HG03045 (cell line): ENCODE results near the gene SH3GL1.
"Not testable (repeated sequence)": the region's sequence is repeated elsewhere in the genome, so short reads cannot be mapped to it uniquely, and the experiment has no call there.

Experiments
- ATAC-seq: cut with Tn5 transposase; IDR thresholded peaks from one replicate; pipeline ENCODE4 v1.9.1; 2021; ENCODE audit warnings: mild to moderate bottlenecking, moderate library complexity; ENCODE audit not compliant: unreplicated experiment

SH3GL1 gene

GRCh38 chr19:4347521-4347920, 52.8 kb downstream of the SH3GL1 start:
- ATAC-seq, result no peak

DNA sequence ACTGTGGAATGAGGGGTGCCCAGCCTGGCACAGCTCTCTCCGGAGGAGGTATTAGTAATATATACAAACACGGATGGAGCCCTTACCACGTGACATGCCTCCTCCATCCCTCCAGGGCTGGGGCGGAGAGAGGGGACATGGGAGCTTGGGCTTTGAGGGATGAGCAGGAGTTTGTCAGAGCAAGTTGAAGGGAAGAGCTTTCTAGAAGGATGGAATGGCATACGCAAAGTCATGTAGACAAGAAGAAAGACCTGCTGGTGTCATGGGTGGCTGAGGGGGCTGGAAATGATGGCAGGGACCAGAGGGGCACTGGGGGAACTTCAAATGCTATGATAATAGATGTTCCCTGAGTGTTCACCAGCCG, 54.3 kb downstream of the SH3GL1 start:
- no peak for ATAC-seq

DNA sequence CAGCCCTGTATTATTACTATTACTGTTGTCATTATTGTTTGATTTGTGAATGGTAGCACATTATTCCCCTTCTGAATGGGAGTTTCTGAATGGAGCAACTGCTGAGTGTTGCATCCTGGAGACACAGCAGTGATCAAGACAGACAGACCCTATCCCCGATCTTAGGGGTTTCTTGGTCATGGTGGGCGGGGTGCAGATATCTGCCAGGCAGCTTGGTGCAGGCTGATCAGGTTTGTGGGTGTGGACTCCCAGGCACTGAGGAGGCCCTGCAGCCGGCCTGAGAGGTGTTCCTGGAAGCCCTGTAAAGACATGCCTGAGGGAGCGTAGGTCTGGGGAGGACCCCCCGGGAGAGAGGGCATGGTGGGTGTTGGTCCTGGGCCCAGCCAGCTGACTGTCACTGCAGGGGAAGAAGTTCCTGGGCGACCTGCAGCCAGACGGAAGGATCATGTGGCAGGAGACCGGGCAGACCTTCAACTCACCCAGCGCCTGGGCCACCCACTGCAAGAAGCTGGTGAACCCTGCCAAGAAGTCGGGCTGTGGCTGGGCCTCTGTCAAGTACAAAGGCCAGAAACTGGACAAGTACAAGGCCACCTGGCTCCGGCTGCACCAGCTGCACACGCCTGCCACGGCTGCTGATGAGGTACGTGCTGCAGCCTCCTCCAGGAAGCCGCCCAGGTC, 54.9 kb downstream of the SH3GL1 start:
- no peak for ATAC-seq

GRCh38 chr19:4343370-4344307, 56.7 kb downstream of the SH3GL1 start, which contains the start of gene MPND:
Gene MPND (plus strand): TSS chr19:4343562. CDS start chr19:4343594, 32 bp downstream.
- peak; percentile 55 for ATAC-seq

DNA sequence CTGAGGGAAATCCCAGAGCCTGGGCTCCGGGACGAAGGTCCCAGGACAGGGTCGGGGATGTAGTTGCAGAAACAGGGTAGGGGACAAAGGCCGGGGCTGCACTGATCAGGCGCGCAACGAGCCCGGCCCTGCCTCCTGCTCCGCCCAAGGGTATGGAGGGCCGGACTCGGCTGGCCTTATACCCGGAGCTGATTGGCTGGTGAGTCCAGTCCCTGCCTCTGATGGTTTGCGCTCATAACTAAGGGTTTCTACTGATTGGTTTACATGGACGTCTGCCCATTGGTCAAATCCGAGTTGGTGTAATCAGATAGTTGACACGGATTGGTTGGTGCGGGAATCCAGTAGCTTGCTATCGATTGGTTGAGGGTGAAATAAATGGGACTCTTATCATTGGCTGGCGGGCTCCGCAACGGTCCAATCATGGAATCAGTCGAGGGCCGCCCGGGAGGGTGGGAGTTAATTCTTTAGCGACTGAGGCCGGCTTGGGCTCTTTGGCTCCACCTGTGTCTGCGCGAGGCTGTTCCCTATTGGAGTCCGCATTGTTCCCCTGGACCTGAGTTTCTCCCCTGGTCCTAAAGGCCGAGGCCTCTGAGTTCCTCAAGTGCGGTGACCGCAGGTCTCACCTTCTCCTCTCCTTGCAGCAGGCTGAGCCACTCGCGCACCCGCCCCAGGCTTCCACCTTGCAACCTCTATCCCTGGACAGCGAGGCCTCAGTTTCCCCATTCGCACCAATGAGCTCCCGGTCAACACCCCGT, 57.6 kb downstream of the SH3GL1 start:
- ATAC-seq, result peak; percentile 85

DNA sequence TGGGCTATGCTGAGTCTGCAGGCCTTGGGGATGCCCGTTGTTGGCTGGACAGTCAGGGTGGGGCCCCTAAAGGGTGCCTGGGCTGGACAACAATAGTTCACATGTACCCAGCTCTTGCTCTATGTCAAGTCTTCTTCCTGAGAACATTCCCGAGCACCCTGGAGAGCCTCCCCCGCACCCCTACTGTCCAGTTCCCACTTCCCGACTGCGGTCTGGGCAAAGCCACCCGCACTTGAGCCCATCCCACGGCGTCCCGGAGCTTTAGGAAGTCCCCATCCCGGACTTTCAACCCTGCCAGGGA, 58.1 kb downstream of the SH3GL1 start:
- no peak for ATAC-seq

DNA sequence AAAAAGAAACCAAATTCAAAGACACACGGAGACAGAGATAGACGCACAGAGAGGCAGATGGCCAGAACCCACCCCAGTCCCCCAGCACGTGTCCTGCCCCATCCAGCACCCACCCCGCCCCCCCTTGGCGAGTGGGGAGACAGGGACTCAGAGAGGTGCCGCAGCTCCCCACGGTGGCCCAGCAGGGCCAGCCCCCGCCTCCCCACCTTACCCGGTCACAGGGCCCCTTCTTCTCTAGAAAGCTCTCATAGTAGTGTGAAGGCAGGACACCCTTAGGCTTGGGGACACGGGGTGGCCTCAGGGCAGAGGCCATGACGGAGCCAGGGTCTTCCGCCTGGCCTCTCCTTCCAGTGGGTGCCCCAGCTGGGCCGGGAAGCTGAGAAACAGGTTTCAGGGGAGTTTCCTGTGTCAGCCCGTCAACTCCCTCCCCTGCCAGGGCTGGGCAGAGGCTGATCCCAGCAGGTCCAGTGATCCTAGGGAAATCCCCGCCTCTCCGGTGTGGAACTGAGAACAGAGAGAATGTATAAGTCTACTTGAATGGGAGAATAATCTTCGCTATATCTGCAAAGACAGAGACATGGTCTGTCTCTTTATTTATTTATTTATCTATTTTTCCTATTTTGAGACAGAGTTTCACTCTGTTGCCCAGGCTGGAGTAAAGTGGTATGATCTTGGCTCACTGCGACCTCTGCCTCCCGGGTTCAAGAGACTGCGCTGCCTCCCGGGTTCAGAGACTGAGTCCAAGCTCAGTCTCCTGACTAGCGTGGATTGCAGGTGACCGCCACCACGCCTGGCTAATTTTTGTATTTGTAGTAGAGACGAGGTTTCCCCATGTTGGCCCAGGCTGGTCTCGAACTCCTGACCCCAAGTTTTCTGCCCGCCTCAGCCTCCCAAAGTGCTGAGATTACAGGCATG, 61.6 kb downstream of the SH3GL1 start, which contains the start of gene STAP2:
TSS of gene STAP2 (minus strand) at position 387 of the 915 bp plus-strand sequence. CDS start at position 313, 74 bp downstream.
- no peak for ATAC-seq

DNA sequence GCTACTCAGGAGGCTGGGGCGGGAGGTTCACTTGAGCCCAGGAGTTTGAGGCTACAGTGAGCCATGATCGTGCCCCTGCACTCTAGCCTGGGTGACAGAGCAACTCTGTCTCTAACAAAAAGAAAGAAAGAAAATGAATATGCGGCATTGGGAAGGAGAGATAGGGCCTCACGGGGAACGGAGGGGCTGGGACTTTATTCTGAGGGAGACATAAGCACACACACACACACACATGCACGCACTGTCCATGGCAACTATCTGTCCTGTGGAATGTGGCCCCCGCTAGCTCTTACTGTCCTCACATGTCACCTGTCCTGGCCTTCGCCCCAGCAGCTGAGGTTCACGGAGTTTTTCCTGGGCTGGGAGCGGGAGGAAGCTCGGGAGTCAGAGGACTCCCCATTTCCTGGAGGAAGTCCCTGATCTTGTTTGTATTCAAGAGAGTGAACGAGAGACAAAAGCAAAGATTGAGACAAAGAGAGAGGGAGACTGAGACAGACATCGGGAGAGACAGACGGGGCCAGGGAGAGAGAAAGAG, 62.4 kb downstream of the SH3GL1 start:
- no peak for ATAC-seq

- no peak for ATAC-seq
Observed at GRCh38 chr19:4334929-4335570, 65.3 kb downstream of the SH3GL1 start.

GRCh38 chr19:4329858-4330257, 70.5 kb downstream of the SH3GL1 start:
- no peak for ATAC-seq

DNA sequence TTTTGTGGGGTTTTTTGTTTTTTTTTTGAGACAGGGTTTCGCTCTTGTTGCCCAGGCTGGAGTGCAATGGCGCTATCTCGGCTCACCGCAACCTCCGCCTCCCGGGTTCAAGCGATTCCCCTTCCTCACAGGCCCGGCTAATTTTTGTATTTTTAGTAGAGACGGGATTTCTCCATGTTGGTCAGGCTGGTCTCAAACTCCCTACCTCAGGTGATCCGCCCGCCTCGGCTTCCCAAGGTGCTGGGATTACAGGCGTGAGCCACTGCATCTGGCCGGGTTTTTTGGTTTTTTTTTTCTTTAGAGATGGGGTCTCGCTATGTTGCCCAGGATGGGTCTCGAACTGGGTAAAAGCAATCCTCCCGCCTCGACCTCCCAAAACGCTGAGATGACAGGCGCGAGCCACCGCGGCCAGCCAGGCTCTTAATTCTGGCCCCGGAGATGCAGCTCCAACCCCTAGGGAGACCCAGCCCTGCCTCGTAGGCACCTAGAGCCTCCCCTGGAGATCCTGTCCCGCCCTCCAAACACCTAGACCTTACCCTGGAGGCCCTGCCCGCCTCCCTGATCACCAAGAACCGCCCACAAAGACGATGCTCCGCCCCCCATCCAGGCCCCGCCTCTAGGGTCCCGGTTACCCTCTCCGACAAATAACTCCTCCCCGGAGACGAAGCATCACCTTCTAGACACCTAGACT, 71.2 kb downstream of the SH3GL1 start:
- not testable (repeated sequence) for ATAC-seq

- ATAC-seq, result peak; percentile 73
Observed at GRCh38 chr19:4328243-4328990, 71.9 kb downstream of the SH3GL1 start.

- no peak for ATAC-seq
Observed at GRCh38 chr19:4327877-4328242, 72.5 kb downstream of the SH3GL1 start.

- ATAC-seq, result no peak
Observed at GRCh38 chr19:4327252-4327876, 73.0 kb downstream of the SH3GL1 start.

DNA sequence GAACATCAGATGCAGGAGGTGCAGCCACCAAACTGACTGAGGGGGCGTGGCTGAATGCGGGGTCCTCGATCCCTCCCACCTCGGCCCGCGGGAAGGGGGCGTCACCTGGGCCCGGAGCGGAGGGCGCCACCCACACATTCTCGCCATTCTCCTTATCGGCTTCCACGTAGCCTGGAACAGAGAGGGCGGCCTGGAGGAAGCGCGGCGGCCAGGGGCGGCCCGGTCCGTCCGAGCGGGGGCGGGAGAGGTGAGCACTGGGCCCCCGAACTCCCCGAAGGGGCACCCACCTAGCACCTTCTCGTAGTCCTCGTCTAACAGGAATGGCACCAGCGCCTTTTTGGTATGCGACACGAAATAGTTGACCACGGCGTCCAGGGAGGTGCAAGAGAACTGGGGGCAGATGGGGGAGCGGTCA, 73.5 kb downstream of the SH3GL1 start:
- ATAC-seq, result no peak

GRCh38 chr19:4326215-4326836, 74.0 kb downstream of the SH3GL1 start:
- no peak for ATAC-seq

DNA sequence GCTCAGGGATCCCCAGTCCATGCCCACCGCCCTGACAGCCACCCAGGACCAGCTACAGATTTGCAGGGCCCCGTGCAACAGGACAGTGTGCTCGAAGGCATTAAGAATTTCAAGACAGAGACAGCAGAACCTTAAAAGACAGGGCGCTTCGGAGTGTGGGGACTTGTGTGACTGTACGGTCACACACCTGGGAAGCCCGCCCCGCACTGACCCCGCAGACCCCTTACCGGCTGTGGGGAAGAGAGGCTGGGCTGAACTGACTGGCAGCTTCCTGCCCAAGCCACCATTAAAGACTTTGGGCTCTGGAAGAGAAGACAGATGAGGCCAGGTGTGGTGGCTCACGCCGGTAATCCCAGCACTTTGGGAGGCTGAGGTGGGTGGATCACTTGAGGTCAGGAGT, 76.1 kb downstream of the SH3GL1 start:
- ATAC-seq, result no peak
